Lower lobe of right lung (tissue), 2 donors: ENCODE measurements around the gene PPP1R14C. TPM values are rescaled to one million over a fixed set of nuclear protein-coding genes. Genes with fewer than 3 reads are reported as not detected.
"Not testable (repeated sequence)": the region's sequence is repeated elsewhere in the genome, so short reads cannot be mapped to it uniquely, and the experiment has no call there.

ENCODE experiments used
- ATAC-seq, 2 donors: fragments of 200-7000 bp; cut with Tn5 transposase; one replicate each; pipeline ENCODE4 v1.9.1; 2020 to 2022; ENCODE audit warnings: mild to moderate bottlenecking in 2 of 2, moderate library complexity in 2 of 2
- DNase-seq: peaks from one replicate; pipeline ENCODE4 v3.0.0-alpha.2; 2020
- H3K27ac ChIP-seq: fragments of 200-600 bp; one replicate; pipeline ENCODE4 v1.8.0; 2022
- H3K27me3 ChIP-seq: fragments of 200-600 bp; one replicate; pipeline ENCODE4 v1.8.0; 2022; ENCODE audit warnings: low read depth
- H3K36me3 ChIP-seq: fragments of 200-600 bp; one replicate; pipeline ENCODE4 v1.8.0; 2022; ENCODE audit warnings: mild to moderate bottlenecking
- H3K4me1 ChIP-seq: fragments of 200-600 bp; one replicate; pipeline ENCODE4 v1.8.0; 2022
- H3K4me3 ChIP-seq: fragments of 200-600 bp; one replicate; pipeline ENCODE4 v1.8.0; 2022; ENCODE audit warnings: mild to moderate bottlenecking
- H3K9me3 ChIP-seq: fragments of 200-600 bp; one replicate; pipeline ENCODE4 v1.8.0; 2022
- CTCF ChIP-seq: fragments of 200-600 bp; IDR thresholded peaks from one replicate; pipeline ENCODE4 v1.8.0; 2022; ENCODE audit warnings: antibody characterized with exemption, mild to moderate bottlenecking
- intact Hi-C: fragments of 100-400 bp; cut with DNase I; formaldehyde crosslinking; loops from one replicate; pipeline ENCODE4 v1.11.0; 2022
- total RNA-seq: library from RNA; stranded (reverse); fragmentation: NEBNext Ultra II Directional; extraction: Animal tissue kit (Norgen Biotek cat#: 25700); gene quantifications from one replicate; pipeline ENCODE4 v1.2.1, GENCODE V29; 2021
- donor health status: DM: no; HTN: yes; CAD: no; lungs with severe emphysema.

PPP1R14C gene
- total RNA-seq, 1 donor from 2014 or later = 15.4 TPM

- Histone ChIP-seq H3K36me3 (no peaks in the 10 kb centered on the region), H3K4me3 (no peak overlapping the region), H3K4me1 (no peaks in the 10 kb centered on the region), H3K27me3 (no peaks in the 10 kb centered on the region), H3K27ac (no peak overlapping the region), H3K9me3 (no peaks in the 10 kb centered on the region)
- TF ChIP-seq CTCF = no peak
- ATAC-seq = no peak
- intact Hi-C loops = no loop called here
- DNase-seq = no peak
Observed at GRCh38 chr6:150176659-150177058, 33.8 kb downstream of the PPP1R14C start.

- Histone ChIP-seq H3K9me3 (no peaks in the 10 kb centered on the region), H3K27ac (no peak overlapping the region), H3K36me3 (no peaks in the 10 kb centered on the region), H3K4me3 (no peak overlapping the region), H3K4me1 (no peaks in the 10 kb centered on the region), H3K27me3 (no peaks in the 10 kb centered on the region)
- intact Hi-C loops = no loop called here
- no peak for DNase-seq
- no peak for TF ChIP-seq CTCF
- ATAC-seq = no peak
Observed at GRCh38 chr6:150177259-150177951, 34.6 kb downstream of the PPP1R14C start.

- Histone ChIP-seq H3K36me3 (no peaks in the 10 kb centered on the region), H3K27me3 (no peaks in the 10 kb centered on the region), H3K9me3 (no peaks in the 10 kb centered on the region), H3K4me3 (no peak overlapping the region), H3K27ac (no peak overlapping the region), H3K4me1 (no peaks in the 10 kb centered on the region)
- intact Hi-C loops = no loop called here
- no peak for TF ChIP-seq CTCF
- no peak for DNase-seq
- ATAC-seq = peak in 1 of 2 donors; percentile 61
Observed at GRCh38 chr6:150177952-150178520, 35.2 kb downstream of the PPP1R14C start.

GRCh38 chr6:150179030-150179429, 36.2 kb downstream of the PPP1R14C start:
- intact Hi-C loops = no loop called here
- TF ChIP-seq CTCF = no peak
- Histone ChIP-seq H3K36me3 (no peaks in the 10 kb centered on the region), H3K4me1 (no peaks in the 10 kb centered on the region), H3K27me3 (no peaks in the 10 kb centered on the region), H3K9me3 (no peaks in the 10 kb centered on the region), H3K4me3 (no peak overlapping the region), H3K27ac (no peak overlapping the region)
- no peak for ATAC-seq
- no peak for DNase-seq

- DNase-seq, intact Hi-C loops: not testable (repeated sequence)
Observed at GRCh38 chr6:150179907-150180424, 37.1 kb downstream of the PPP1R14C start.

GRCh38 chr6:150180517-150180916, 37.7 kb downstream of the PPP1R14C start:
- Histone ChIP-seq H3K4me1 (peaks cover 9% of the 10 kb centered on the region), H3K36me3 (no peaks in the 10 kb centered on the region), H3K27ac (no peak overlapping the region), H3K4me3 (no peak overlapping the region), H3K27me3 (no peaks in the 10 kb centered on the region), H3K9me3 (no peaks in the 10 kb centered on the region)
- intact Hi-C loops = no loop called here
- DNase-seq (no peak), ATAC-seq (no peak)
- TF ChIP-seq CTCF = no peak

More at GRCh38 chr6:150179907-150180424, 37.1 kb downstream of the PPP1R14C start:
- H3K9me3 ChIP-seq, H3K4me1 ChIP-seq, H3K4me3 ChIP-seq, ATAC-seq, H3K27me3 ChIP-seq, H3K36me3 ChIP-seq, H3K27ac ChIP-seq: not testable (repeated sequence)
